Choroid plexus epithelial cell (primary cell): ENCODE results near the gene BBS9.

ENCODE experiments used
- DNase-seq: peaks from one replicate; pipeline ENCODE4 v3.0.0-alpha.2; 2010; ENCODE audit warnings: low read depth
- H3K4me3 ChIP-seq: 2 replicates; pipeline ENCODE4 v1.5.1; 2011; ENCODE audit warnings: low read depth, mild to moderate bottlenecking, control low read depth, low read length, moderate library complexity
- TF ChIP-seq, protein P1 (sequence below): conservative IDR thresholded peaks from 2 replicates; pipeline ENCODE4 v1.5.1; 2011; ENCODE audit warnings: low read depth, mild to moderate bottlenecking, control low read depth, inconsistent platforms, low read length, moderate library complexity

The BBS9 gene

DNA sequence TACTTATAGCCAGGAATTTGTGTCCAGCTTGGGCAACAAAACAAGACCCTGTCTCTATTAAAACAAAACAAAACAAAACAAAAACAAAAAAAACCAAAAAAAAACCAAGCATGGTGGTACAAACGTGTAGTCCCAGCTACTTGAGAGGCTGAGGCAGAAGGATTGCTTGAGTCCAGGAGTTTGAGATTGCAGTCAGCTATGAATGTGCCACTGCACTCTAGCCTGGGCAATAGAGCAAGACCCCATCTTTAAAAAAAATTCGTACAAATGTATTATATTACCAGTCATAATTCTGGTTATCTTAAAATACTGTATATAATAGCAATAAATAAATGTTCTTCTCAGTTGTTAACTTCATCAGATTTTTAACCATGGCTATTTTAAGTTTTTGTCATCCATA is 2.3 kb upstream of the BBS9 start:
- no peak for DNase-seq
- TF ChIP-seq, protein P1, sequence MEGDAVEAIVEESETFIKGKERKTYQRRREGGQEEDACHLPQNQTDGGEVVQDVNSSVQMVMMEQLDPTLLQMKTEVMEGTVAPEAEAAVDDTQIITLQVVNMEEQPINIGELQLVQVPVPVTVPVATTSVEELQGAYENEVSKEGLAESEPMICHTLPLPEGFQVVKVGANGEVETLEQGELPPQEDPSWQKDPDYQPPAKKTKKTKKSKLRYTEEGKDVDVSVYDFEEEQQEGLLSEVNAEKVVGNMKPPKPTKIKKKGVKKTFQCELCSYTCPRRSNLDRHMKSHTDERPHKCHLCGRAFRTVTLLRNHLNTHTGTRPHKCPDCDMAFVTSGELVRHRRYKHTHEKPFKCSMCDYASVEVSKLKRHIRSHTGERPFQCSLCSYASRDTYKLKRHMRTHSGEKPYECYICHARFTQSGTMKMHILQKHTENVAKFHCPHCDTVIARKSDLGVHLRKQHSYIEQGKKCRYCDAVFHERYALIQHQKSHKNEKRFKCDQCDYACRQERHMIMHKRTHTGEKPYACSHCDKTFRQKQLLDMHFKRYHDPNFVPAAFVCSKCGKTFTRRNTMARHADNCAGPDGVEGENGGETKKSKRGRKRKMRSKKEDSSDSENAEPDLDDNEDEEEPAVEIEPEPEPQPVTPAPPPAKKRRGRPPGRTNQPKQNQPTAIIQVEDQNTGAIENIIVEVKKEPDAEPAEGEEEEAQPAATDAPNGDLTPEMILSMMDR: no peak
- no peak overlapping the region for H3K4me3 ChIP-seq

DNA sequence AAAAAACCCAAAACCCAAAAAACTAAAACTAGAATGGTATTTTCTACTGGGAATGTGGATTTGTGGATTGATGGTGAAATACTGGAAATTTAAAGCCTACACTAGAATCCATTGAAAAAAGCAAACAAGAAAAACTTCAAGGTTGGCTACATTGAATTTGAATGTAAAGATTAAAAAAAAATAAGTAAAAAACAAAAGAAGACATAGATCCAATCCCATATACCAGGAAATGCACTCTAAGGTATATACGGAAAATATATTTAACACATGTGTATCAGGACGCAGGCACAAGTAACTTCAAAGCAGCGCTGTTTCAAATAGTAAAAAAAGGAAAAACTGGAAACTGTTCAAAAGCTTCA is 754 bp upstream of the BBS9 start:
- TF ChIP-seq, protein P1: no peak
- H3K4me3 ChIP-seq: peak overlapping the region; percentile 86
- DNase-seq: no peak

DNA sequence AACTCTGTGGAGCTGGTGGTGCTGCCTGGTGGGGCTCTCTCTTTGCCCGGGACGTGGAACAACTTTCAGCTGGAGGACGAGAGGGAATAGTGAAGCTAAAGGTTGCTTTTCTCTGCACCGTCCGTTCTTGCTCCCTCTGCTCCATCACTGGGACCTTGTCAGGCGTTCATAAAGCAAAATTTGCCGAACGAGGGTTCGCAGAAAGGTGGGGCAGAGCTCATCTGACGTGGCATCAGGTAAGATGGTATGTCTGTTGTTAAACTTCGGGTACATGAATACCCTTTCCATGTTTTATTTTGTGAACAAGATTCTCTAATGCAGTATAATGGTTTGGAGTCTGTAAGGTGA is 416 bp downstream of the BBS9 start:
- TF ChIP-seq, protein P1: no peak
- peak overlapping the region; percentile 86 for H3K4me3 ChIP-seq
- DNase-seq: no peak

DNA sequence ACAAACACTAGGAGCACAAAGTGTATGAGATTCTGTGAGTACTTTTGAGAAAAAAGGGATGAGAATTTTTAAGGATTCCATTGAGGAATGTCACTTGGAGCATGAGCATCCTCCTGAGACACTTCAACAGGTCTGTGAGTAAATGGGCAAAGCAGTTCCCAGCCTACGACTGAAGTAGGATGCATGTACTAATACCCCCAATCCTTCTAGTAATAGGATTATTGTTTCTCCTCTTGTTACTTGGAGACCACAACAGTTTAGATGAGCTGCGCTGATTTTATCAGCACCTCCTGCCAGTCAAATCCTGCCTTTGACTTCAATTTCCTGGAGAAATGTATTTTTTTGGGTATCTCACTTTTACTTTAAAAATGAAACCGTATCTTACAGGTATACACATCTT is 820 bp downstream of the BBS9 start:
- peak overlapping the region; percentile 86 for H3K4me3 ChIP-seq
- TF ChIP-seq, protein P1: no peak
- peak; percentile 15 for DNase-seq

DNA sequence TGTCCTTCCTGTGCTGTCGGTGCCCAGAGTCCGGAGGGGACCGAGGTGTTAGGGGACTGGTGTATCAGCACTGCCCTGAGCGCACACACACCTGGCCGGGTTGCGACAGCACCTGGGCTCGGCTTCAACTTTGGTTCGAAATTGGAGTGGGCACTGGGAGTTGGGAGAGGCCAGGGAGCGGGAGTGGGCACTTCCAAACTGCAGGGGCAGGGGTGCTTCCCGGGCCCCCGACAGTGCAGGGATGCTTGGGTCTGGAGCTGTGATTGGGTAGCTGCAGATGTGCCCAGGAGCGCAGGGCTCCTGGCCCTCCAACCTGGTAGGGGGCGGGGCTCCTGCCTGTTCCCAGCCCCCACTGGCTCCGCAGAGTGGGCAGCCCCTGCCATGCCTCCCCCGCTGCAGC is 7.7 kb downstream of the BBS9 start:
- TF ChIP-seq, protein P1: no peak

DNA sequence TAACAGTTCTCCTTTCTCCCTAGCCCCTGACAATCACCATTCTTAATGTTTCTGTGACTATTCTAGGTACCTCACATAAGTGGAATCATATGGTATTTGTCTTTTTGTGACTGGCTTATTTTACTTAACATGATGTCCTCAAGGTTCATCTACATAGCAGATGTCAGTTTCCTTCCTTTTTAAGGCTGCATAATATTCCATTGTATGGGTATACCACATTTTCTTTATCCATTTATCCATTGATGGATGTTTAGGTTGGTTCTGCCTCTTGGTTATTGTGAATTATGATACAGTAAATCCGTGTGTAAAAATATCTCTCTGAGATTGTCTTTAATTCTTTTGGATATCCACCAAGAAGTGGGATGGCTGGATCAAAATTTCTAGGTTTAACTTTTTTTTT is 13.2 kb downstream of the BBS9 start:
- DNase-seq: no peak
- H3K4me3 ChIP-seq: no peak overlapping the region
- TF ChIP-seq, protein P1: no peak

More for the DNA sequence above, 7.7 kb downstream of the BBS9 start:
- no peak overlapping the region for H3K4me3 ChIP-seq
- no peak for DNase-seq

DNA sequence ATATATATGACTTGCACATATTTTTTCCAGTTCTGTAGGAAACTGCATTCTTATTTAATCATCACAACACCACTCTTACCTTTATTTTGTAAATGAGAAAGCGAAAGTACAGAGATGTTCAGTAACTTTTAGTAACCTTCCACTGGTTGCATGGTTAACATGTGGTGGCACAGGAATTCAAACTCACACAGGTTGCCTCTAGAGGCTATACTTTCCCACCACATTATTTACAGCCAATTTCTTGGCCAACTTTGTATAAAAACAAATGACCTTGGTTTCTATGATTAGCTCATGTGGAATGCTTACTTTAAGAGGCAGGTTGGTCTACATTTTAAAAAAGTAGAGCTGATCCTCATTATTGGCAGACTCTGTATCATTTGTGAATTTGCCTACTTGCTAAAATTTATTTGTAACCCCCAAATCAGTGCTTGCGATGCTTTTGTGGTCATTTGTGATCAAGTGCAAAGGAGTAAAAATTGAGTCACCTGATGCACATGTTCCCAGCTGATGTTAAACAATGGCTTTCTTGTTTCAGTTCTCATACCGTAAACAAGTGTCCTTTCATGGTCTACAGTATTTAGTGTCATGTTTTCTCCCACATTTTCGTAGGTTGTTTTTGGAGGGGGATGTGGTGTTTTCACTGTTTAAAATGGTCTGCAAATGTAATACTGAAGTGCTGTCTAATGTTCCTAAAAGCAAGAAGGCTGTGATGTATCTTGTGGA is 14.8 kb downstream of the BBS9 start:
- DNase-seq: peak; percentile 80
- no peak overlapping the region for H3K4me3 ChIP-seq
- TF ChIP-seq, protein P1: no peak
